Activated CD8-positive, alpha-beta memory T cell treated with anti-CD3 and anti-CD28 coated beads for 48 hours (primary cell): Measurements from ENCODE around the gene CRYBG3.

ENCODE experiments used
- DNase-seq, 3 experiments: peaks; one replicate each; pipeline ENCODE4 v3.0.0-alpha.2; 2020; ENCODE audit warnings: low read depth in 2 of 3, low spot score in 2 of 3

The CRYBG3 gene

GRCh38 chr3:97835761-97836160, 13.9 kb downstream of the CRYBG3 start:
- DNase-seq, result no peak

GRCh38 chr3:97838393-97838792, 16.6 kb downstream of the CRYBG3 start:
- DNase-seq, result no peak

- no peak for DNase-seq
These were observed 18.1 kb downstream of the CRYBG3 start for GRCh38 chr3:97839944-97840343.

GRCh38 chr3:97841304-97841703, 19.5 kb downstream of the CRYBG3 start:
- DNase-seq, result no peak

- DNase-seq, result no peak
These were observed 20.1 kb downstream of the CRYBG3 start for GRCh38 chr3:97841956-97842355.

GRCh38 chr3:97848779-97849178, 27.0 kb downstream of the CRYBG3 start:
- no peak for DNase-seq

- DNase-seq, result no peak
These were observed 35.6 kb downstream of the CRYBG3 start for GRCh38 chr3:97857401-97857800.

GRCh38 chr3:97860364-97860763, 38.6 kb downstream of the CRYBG3 start:
- no peak for DNase-seq

- DNase-seq, result no peak
These were observed 40.8 kb downstream of the CRYBG3 start for GRCh38 chr3:97862582-97862981.

GRCh38 chr3:97863031-97863430, 41.2 kb downstream of the CRYBG3 start:
- DNase-seq, result no peak

GRCh38 chr3:97863775-97864174, 42.0 kb downstream of the CRYBG3 start:
- no peak for DNase-seq

- no peak for DNase-seq
These were observed 49.4 kb downstream of the CRYBG3 start for GRCh38 chr3:97871186-97871585.

- no peak for DNase-seq
These were observed 50.2 kb downstream of the CRYBG3 start for GRCh38 chr3:97871801-97872524.

- no peak for DNase-seq
These were observed 50.8 kb downstream of the CRYBG3 start for GRCh38 chr3:97872525-97873042.

GRCh38 chr3:97880267-97880666, 58.5 kb downstream of the CRYBG3 start:
- no peak for DNase-seq

GRCh38 chr3:97882975-97883598, 61.3 kb downstream of the CRYBG3 start:
- DNase-seq, result no peak

GRCh38 chr3:97883736-97884135, 61.9 kb downstream of the CRYBG3 start:
- DNase-seq, result no peak

- DNase-seq, result no peak
These were observed 62.8 kb downstream of the CRYBG3 start for GRCh38 chr3:97884586-97885123.

- DNase-seq, result no peak
These were observed 64.4 kb downstream of the CRYBG3 start for GRCh38 chr3:97885931-97886824.

GRCh38 chr3:97889814-97890213, 68.0 kb downstream of the CRYBG3 start:
- no peak for DNase-seq

- DNase-seq, result no peak
These were observed 71.0 kb downstream of the CRYBG3 start for GRCh38 chr3:97892852-97893251.
